Gastroesophageal sphincter (tissue), 4 donors: ENCODE results near the gene TMEM185B. TPM values are rescaled to one million over a fixed set of nuclear protein-coding genes. Genes with fewer than 3 reads are reported as not detected.
A peak's percentile ranks its signal among the peaks of the same experiment; 100 is the strongest.

Source experiments
- ATAC-seq: fragments of 150-250 bp; one replicate; pipeline ENCODE4 v1.9.1; 2016; ENCODE audit warnings: mild to moderate bottlenecking, moderate library complexity
- H3K27ac ChIP-seq, 4 donors: fragments of 200-600 bp; sonication (generic) in 3 of 4; 1 replicate in 3 of 4; 2 replicates in 1 of 4; pipeline ENCODE4 v1.5.1; 2016 to 2019
- H3K27me3 ChIP-seq: fragments of 200-600 bp; sonication (generic); one replicate; pipeline ENCODE4 v1.5.1; 2019
- H3K36me3 ChIP-seq, 2 donors: fragments of 200-600 bp; sonication (generic); one replicate each; pipeline ENCODE4 v1.5.1; 2019; ENCODE audit warnings: control low read depth in 1 of 2
- H3K4me1 ChIP-seq, 3 donors: fragments of 200-600 bp; sonication (generic); 1 replicate in 2 of 3; 2 replicates in 1 of 3; pipeline ENCODE4 v1.5.1; 2016 to 2019; ENCODE audit warnings: control low read depth in 2 of 3
- H3K4me3 ChIP-seq, 2 donors: fragments of 200-600 bp; sonication (generic); one replicate each; pipeline ENCODE4 v1.5.1; 2019; ENCODE audit warnings: mild to moderate bottlenecking in 1 of 2, moderate library complexity in 1 of 2
- H3K9me3 ChIP-seq, 3 donors: fragments of 200-600 bp; sonication (generic); one replicate each; pipeline ENCODE4 v1.5.1; 2017 to 2019; ENCODE audit warnings: control low read depth in 2 of 3
- EP300 ChIP-seq: sonication (generic); formaldehyde crosslinking; IDR thresholded peaks from one replicate; pipeline ENCODE4 v1.6.1; 2017; ENCODE audit warnings: antibody characterized with exemption, mild to moderate bottlenecking
- POLR2A ChIP-seq, 2 donors: fragments of 450-650 bp; IDR thresholded peaks; one replicate each; pipeline ENCODE4 v1.6.1; 2017; ENCODE audit warnings: antibody characterized with exemption in 2 of 2, mild to moderate bottlenecking in 2 of 2, moderate library complexity in 1 of 2
- POLR2AphosphoS5 ChIP-seq: sonication (generic); formaldehyde crosslinking; IDR thresholded peaks from one replicate; pipeline ENCODE4 v1.6.1; 2017; ENCODE audit warnings: antibody characterized with exemption
- WGBS, 2 donors: methylation state at CpG; one replicate each; pipeline ENCODE4 v1.1.5; 2018; ENCODE audit warnings: low coverage in 1 of 2; 5-methylcytosine and 5-hydroxymethylcytosine counted together
- total RNA-seq, 4 donors: library from RNA; depleted of rRNA; stranded (reverse); fragments of >200 nt; gene quantifications; one replicate each; pipeline ENCODE4 v1.1.0, GENCODE V29; 2016
- TF ChIP-seq, protein P1 (sequence below), 4 experiments: fragments of 200-600 bp in 2 of 4; fragments of 450-650 bp in 2 of 4; sonication (generic) in 1 of 4; IDR thresholded peaks; one replicate each; pipeline ENCODE4 v1.5.1; 2017 to 2019; ENCODE audit warnings: antibody characterized with exemption in 4 of 4, mild to moderate bottlenecking in 2 of 4, moderate library complexity in 2 of 4

TMEM185B gene
- total RNA-seq, 4 donors from 2014 or later: 22.8 to 28.9 (median 25.3) TPM

DNA sequence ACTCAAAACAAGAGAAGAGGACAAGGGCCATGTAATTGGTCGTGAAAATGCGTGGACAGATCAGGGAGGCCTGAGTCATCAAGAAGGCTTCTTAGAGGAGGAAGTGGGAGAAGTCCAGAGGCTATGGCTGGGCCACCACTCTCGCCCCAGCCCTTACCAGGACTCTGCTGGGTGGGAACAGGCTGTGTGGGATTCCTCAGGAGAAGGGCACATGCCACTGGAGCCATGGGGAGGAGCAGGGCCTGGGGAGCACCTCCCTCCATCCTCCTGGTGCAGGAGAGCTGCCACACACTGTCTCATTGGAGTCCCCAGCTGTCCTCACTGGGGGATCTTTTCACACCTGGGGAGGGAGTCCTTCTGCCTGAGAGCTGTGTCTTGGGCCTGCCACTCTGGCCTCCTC, 20.0 kb upstream of the TMEM185B start:
- no peak for ATAC-seq
- Histone ChIP-seq H3K36me3 (no peaks in the 10 kb centered on the region), H3K4me1 (peaks cover 0 to 34% (median 5%) of the 10 kb centered on the region in 3 donors), H3K4me3 (no peak overlapping the region), H3K27me3 (no peaks in the 10 kb centered on the region), H3K9me3 (no peaks in the 10 kb centered on the region), H3K27ac (no peak overlapping the region)
- TF ChIP-seq, protein P1, sequence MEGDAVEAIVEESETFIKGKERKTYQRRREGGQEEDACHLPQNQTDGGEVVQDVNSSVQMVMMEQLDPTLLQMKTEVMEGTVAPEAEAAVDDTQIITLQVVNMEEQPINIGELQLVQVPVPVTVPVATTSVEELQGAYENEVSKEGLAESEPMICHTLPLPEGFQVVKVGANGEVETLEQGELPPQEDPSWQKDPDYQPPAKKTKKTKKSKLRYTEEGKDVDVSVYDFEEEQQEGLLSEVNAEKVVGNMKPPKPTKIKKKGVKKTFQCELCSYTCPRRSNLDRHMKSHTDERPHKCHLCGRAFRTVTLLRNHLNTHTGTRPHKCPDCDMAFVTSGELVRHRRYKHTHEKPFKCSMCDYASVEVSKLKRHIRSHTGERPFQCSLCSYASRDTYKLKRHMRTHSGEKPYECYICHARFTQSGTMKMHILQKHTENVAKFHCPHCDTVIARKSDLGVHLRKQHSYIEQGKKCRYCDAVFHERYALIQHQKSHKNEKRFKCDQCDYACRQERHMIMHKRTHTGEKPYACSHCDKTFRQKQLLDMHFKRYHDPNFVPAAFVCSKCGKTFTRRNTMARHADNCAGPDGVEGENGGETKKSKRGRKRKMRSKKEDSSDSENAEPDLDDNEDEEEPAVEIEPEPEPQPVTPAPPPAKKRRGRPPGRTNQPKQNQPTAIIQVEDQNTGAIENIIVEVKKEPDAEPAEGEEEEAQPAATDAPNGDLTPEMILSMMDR (IDR thresholded peaks at IDR 0.05): no peak
- TF ChIP-seq EP300: no peak
- no peak for TF ChIP-seq POLR2A (IDR thresholded peaks at IDR 0.05)
- no peak for TF ChIP-seq POLR2AphosphoS5
- 71% methylated on average over 3 of the region's 3 CpGs; no CpG with 5 or more reads in 1 of the 2 donors for WGBS, 2 donors

DNA sequence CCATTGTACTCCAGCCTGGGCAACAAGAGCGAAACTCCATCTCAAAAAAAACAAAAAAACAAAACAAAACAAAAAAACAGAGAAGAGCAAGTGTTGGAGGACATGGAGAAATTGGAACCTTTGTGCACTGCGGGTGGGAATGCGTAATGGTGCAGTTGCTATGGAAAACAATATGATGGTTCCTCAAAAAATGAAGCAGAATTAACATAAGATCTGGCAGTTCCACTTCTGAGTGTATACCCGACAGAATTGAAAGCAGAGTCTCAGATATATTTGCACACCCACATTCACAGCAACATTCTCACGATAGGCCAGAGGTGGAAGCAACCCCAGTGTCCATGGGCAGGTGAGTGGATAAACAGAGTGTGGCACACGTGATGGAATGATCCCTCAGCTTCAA, 18.5 kb upstream of the TMEM185B start:
- TF ChIP-seq POLR2A (IDR thresholded peaks at IDR 0.05) (no peak), EP300 (no peak)
- no peaks in the 10 kb centered on the region for H3K9me3 ChIP-seq
- 69 to 95% methylated on average over 3 to 4 of the region's 6 CpGs for WGBS, 2 donors
- no peaks in the 10 kb centered on the region for H3K36me3 ChIP-seq
- H3K4me1 ChIP-seq: peaks cover 0 to 37% (median 5%) of the 10 kb centered on the region in 3 donors
- no peak overlapping the region for H3K27ac ChIP-seq
- H3K27me3 ChIP-seq: no peaks in the 10 kb centered on the region
- no peak for ATAC-seq
- H3K4me3 ChIP-seq: no peak overlapping the region

GRCh38 chr2:120240901-120241429, 17.8 kb upstream of the TMEM185B start:
- H3K27me3 ChIP-seq: no peaks in the 10 kb centered on the region
- H3K4me3 ChIP-seq: no peak overlapping the region
- peaks cover 0 to 35% (median 5%) of the 10 kb centered on the region in 3 donors for H3K4me1 ChIP-seq
- no peaks in the 10 kb centered on the region for H3K36me3 ChIP-seq
- H3K9me3 ChIP-seq: no peaks in the 10 kb centered on the region
- 90 to 100% methylated on average over 2 to 4 of the region's 10 CpGs for WGBS, 2 donors
- TF ChIP-seq, protein P1 (IDR thresholded peaks at IDR 0.05): no peak
- no peak for TF ChIP-seq EP300
- no peak for TF ChIP-seq POLR2A (IDR thresholded peaks at IDR 0.05)
- no peak for TF ChIP-seq POLR2AphosphoS5
- H3K27ac ChIP-seq: peak overlapping the region in 1 of 4 donors; percentile 0
- no peak for ATAC-seq

DNA sequence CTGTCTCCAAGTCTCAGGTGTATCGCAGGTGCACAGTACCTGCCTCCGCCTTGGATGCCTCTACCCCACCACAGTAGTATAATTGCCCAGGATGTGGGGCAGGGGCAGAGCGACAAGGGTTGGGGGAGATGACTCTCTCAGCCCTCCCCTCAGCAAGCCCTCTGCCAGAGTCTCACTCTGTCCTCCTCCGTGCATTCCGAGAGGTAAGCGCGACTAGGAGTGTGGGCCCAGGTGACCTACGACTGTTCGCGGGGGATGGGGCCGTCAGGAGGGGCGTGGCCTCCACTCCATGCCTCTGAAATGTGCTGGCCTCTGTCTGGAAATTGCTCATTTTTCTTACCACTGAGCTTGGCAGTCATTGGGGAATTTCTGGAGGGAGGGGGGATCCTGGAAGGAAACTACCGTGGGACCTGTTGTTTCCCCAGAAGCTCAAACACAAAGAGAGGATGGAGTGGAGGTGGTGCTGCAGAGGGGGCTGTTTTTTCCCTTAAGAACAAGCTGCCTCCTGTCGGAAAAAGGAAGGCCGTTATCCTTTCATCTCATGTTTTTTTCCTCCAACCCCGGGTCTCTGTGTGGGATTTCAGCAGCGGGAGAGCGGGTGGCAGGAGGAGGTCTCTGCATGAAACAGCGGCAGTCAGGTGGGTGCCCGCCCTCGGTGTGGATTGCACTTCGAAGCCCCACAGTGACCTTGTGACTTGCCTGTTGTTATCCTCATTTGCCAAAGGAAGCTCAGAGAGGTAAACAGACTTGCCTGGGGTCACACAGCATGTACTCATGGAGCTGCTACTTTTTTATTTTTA, 16.5 kb upstream of the TMEM185B start:
- H3K36me3 ChIP-seq: no peaks in the 10 kb centered on the region
- H3K27ac ChIP-seq: peak overlapping the region in 3 of 4 donors; percentile 45 to 64 (median 51)
- H3K4me3 ChIP-seq: no peak overlapping the region
- 16 to 20% methylated on average over 6 to 8 of the region's 22 CpGs for WGBS, 2 donors
- no peaks in the 10 kb centered on the region for H3K9me3 ChIP-seq
- peak; percentile 82 for ATAC-seq
- no peak for TF ChIP-seq EP300
- TF ChIP-seq, protein P1 (IDR thresholded peaks at IDR 0.05): no peak
- TF ChIP-seq POLR2AphosphoS5: peak; percentile 53
- no peak for TF ChIP-seq POLR2A (IDR thresholded peaks at IDR 0.05)
- peaks cover 0 to 24% (median 5%) of the 10 kb centered on the region in 3 donors for H3K4me1 ChIP-seq
- H3K27me3 ChIP-seq: no peaks in the 10 kb centered on the region

DNA sequence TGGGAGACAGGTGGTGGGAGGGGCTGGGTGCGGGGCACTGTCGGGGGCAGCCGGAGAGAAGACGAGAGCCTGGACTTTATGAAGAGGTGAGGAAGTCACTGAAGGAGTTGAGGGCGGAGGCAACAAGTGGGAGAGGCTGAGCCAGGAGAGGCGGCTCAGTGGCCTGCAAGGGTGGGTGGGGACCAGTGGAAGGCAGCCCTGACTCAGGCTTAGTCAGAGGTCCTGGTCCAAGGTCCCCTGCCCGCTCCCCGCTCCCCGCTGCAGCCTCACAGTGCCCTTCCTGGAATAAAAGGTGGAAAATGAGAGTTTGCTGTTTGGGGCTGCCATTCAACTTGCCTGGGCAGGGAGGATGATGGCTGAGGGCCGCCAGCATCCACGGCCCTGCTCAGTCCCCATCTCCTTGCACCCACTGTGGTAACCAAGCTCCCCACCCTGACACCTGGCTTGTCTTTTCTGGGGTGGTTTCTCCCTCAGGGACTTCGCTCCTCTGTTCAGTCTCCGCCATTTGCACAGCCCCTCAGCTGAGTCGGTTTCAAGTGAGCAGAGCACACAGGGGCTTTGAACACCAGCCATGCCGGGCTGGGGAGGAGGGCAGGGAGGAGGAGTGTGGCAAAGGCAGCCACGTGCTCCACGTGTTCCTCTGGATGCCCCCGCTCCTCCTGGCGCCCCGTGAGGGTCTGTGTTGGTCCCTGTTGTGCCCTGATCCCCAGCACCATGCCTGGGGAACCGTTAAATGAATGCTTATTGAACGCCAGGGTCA, 15.7 kb upstream of the TMEM185B start:
- Histone ChIP-seq H3K4me3 (no peak overlapping the region), H3K27me3 (no peaks in the 10 kb centered on the region), H3K9me3 (no peaks in the 10 kb centered on the region), H3K36me3 (no peaks in the 10 kb centered on the region), H3K4me1 (peaks cover 0 to 24% (median 5%) of the 10 kb centered on the region in 3 donors), H3K27ac (peak overlapping the region in 3 of 4 donors; percentile 45 to 64 (median 51))
- WGBS, 2 donors: 63% methylated on average over 7 of the region's 22 CpGs; no CpG with 5 or more reads in 1 of the 2 donors
- TF ChIP-seq EP300 (no peak), POLR2AphosphoS5 (no peak), POLR2A (IDR thresholded peaks at IDR 0.05) (no peak)
- TF ChIP-seq, protein P1 (IDR thresholded peaks at IDR 0.05): no peak
- peak; percentile 57 for ATAC-seq
